NCI-H128 (cell line): ENCODE results near the gene CEP128.

Experiments
- DNase-seq: peaks from one replicate; lab custom pipeline; 2025; ENCODE audit not compliant: unreplicated experiment; lab: John Stamatoyannopoulos, UW

The CEP128 gene

GRCh38 chr14:80780500-80780899 is 161.0 kb downstream of the CEP128 start:
- DNase-seq, result no peak

GRCh38 chr14:80776657-80777056 is 164.9 kb downstream of the CEP128 start:
- no peak for DNase-seq

- no peak for DNase-seq
These were observed 165.4 kb downstream of the CEP128 start for GRCh38 chr14:80776186-80776585.

GRCh38 chr14:80772504-80772903 is 169.0 kb downstream of the CEP128 start:
- no peak for DNase-seq

- DNase-seq, result no peak
These were observed 170.3 kb downstream of the CEP128 start for GRCh38 chr14:80771201-80771600.

GRCh38 chr14:80770114-80770908 is 171.2 kb downstream of the CEP128 start:
- DNase-seq, result no peak

GRCh38 chr14:80768646-80769045 is 172.9 kb downstream of the CEP128 start:
- no peak for DNase-seq

GRCh38 chr14:80764921-80765507 is 176.5 kb downstream of the CEP128 start:
- DNase-seq, result no peak

GRCh38 chr14:80764496-80764895 is 177.0 kb downstream of the CEP128 start:
- no peak for DNase-seq

- DNase-seq, result no peak
These were observed 178.8 kb downstream of the CEP128 start for GRCh38 chr14:80762641-80763228.

GRCh38 chr14:80754696-80755095 is 186.8 kb downstream of the CEP128 start:
- DNase-seq, result no peak

GRCh38 chr14:80751285-80751684 is 190.3 kb downstream of the CEP128 start:
- no peak for DNase-seq

- DNase-seq, result no peak
These were observed 215.3 kb downstream of the CEP128 start for GRCh38 chr14:80726211-80726610.

- DNase-seq, result no peak
These were observed 222.6 kb downstream of the CEP128 start for GRCh38 chr14:80718940-80719339.

- no peak for DNase-seq
These were observed 227.1 kb downstream of the CEP128 start for GRCh38 chr14:80714474-80714873.

- DNase-seq, result no peak
These were observed 228.3 kb downstream of the CEP128 start for GRCh38 chr14:80713076-80713850.

- DNase-seq, result no peak
These were observed 236.1 kb downstream of the CEP128 start for GRCh38 chr14:80705241-80705980.

- no peak for DNase-seq
These were observed 240.9 kb downstream of the CEP128 start for GRCh38 chr14:80700601-80701000.

GRCh38 chr14:80699861-80700260 is 241.7 kb downstream of the CEP128 start:
- DNase-seq, result no peak

GRCh38 chr14:80698974-80699373 is 242.6 kb downstream of the CEP128 start:
- DNase-seq, result no peak

- DNase-seq, result no peak
These were observed 245.7 kb downstream of the CEP128 start for GRCh38 chr14:80695869-80696268.
